Measurements from ENCODE around the gene PRMT1. TPM values are rescaled to one million over a fixed set of nuclear protein-coding genes. Genes with fewer than 3 reads are reported as not detected.

The PRMT1 gene
- total and polyA plus RNA-seq, 4 donors, result 35.1 to 67.2 (median 53.8) TPM

DNA sequence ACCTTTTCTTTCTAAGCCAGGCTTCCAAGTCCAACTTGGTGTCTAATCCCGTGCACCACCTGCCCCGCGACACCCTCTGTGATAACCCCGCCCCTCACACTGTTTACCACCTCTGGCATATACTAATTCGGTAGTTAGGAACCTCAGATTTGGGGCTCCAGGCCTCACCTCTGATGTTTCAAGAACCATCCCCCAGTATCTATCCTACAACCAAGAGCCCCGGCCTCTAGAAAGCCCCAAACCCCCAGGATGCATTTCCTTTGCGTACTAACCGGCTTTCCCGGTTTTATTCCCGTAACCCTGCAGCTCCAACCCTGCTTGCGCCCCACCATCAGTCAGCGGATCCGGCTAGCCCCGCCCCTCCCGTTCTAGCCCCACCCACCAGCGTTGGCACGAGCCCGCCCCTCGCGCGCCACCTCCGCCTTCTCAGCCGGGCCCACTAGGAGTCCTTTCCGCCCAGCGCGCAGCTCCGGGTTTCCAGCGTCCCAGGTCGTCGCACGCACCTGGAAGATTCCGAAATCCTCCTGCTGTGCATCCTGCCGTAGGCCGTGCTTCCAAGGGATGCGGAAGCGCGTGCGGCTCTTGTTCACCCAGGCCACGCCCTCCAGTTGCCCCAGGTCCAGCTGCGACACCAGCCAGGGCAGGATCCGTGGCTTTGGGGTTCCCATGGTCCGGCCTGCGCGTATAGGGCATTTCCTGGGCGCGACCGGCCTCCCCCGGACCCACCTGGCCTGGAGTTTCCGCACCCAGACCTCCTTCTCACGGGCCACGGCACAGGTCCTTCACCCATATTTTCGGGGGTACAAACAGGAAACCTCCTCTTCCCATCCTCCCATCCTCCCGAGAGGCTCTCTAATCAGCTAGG, 12.7 kb upstream of the PRMT1 start:
- TF ChIP-seq FOXA1 (IDR thresholded peaks at IDR 0.05), result no peak
- TF ChIP-seq, protein P1, sequence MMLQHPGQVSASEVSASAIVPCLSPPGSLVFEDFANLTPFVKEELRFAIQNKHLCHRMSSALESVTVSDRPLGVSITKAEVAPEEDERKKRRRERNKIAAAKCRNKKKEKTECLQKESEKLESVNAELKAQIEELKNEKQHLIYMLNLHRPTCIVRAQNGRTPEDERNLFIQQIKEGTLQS (IDR thresholded peaks at IDR 0.05), result no peak
- TF ChIP-seq RAD21 (IDR thresholded peaks at IDR 0.05), result no peak
- peak in 1 of 2 donors; percentile 48 for TF ChIP-seq GABPA (IDR thresholded peaks at IDR 0.05 in 1 of 2, conservative IDR thresholded peaks at IDR 0.05 in 1 of 2)
- TF ChIP-seq FOXA2 (IDR thresholded peaks at IDR 0.05), result no peak
- TF ChIP-seq SP1 (IDR thresholded peaks at IDR 0.05), result peak; percentile 34
- TF ChIP-seq, protein P2, sequence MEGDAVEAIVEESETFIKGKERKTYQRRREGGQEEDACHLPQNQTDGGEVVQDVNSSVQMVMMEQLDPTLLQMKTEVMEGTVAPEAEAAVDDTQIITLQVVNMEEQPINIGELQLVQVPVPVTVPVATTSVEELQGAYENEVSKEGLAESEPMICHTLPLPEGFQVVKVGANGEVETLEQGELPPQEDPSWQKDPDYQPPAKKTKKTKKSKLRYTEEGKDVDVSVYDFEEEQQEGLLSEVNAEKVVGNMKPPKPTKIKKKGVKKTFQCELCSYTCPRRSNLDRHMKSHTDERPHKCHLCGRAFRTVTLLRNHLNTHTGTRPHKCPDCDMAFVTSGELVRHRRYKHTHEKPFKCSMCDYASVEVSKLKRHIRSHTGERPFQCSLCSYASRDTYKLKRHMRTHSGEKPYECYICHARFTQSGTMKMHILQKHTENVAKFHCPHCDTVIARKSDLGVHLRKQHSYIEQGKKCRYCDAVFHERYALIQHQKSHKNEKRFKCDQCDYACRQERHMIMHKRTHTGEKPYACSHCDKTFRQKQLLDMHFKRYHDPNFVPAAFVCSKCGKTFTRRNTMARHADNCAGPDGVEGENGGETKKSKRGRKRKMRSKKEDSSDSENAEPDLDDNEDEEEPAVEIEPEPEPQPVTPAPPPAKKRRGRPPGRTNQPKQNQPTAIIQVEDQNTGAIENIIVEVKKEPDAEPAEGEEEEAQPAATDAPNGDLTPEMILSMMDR (IDR thresholded peaks at IDR 0.05; ENCODE audit: low read depth, low read length, missing input control), result peak; percentile 29
- no peak for TF ChIP-seq EGR1 (IDR thresholded peaks at IDR 0.05; ENCODE audit: low read depth in 2 of 2)
- TF ChIP-seq, protein P3, sequence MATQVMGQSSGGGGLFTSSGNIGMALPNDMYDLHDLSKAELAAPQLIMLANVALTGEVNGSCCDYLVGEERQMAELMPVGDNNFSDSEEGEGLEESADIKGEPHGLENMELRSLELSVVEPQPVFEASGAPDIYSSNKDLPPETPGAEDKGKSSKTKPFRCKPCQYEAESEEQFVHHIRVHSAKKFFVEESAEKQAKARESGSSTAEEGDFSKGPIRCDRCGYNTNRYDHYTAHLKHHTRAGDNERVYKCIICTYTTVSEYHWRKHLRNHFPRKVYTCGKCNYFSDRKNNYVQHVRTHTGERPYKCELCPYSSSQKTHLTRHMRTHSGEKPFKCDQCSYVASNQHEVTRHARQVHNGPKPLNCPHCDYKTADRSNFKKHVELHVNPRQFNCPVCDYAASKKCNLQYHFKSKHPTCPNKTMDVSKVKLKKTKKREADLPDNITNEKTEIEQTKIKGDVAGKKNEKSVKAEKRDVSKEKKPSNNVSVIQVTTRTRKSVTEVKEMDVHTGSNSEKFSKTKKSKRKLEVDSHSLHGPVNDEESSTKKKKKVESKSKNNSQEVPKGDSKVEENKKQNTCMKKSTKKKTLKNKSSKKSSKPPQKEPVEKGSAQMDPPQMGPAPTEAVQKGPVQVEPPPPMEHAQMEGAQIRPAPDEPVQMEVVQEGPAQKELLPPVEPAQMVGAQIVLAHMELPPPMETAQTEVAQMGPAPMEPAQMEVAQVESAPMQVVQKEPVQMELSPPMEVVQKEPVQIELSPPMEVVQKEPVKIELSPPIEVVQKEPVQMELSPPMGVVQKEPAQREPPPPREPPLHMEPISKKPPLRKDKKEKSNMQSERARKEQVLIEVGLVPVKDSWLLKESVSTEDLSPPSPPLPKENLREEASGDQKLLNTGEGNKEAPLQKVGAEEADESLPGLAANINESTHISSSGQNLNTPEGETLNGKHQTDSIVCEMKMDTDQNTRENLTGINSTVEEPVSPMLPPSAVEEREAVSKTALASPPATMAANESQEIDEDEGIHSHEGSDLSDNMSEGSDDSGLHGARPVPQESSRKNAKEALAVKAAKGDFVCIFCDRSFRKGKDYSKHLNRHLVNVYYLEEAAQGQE (IDR thresholded peaks at IDR 0.05), result no peak
- TF ChIP-seq JUND (IDR thresholded peaks at IDR 0.05), result no peak
- TF ChIP-seq TAF1 (conservative IDR thresholded peaks at IDR 0.05), result no peak
- TF ChIP-seq, protein P4, sequence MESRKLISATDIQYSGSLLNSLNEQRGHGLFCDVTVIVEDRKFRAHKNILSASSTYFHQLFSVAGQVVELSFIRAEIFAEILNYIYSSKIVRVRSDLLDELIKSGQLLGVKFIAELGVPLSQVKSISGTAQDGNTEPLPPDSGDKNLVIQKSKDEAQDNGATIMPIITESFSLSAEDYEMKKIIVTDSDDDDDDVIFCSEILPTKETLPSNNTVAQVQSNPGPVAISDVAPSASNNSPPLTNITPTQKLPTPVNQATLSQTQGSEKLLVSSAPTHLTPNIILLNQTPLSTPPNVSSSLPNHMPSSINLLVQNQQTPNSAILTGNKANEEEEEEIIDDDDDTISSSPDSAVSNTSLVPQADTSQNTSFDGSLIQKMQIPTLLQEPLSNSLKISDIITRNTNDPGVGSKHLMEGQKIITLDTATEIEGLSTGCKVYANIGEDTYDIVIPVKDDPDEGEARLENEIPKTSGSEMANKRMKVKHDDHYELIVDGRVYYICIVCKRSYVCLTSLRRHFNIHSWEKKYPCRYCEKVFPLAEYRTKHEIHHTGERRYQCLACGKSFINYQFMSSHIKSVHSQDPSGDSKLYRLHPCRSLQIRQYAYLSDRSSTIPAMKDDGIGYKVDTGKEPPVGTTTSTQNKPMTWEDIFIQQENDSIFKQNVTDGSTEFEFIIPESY (IDR thresholded peaks at IDR 0.05), result no peak
- TF ChIP-seq NR2F2 (IDR thresholded peaks at IDR 0.05), result no peak
- TF ChIP-seq HNF4A (conservative IDR thresholded peaks at IDR 0.05), result no peak
- no peak for TF ChIP-seq RXRA (IDR thresholded peaks at IDR 0.05)
- peak; percentile 53 for TF ChIP-seq YY1 (IDR thresholded peaks at IDR 0.05)
- TF ChIP-seq HNF4G (IDR thresholded peaks at IDR 0.05), result no peak
- TF ChIP-seq, protein P5, sequence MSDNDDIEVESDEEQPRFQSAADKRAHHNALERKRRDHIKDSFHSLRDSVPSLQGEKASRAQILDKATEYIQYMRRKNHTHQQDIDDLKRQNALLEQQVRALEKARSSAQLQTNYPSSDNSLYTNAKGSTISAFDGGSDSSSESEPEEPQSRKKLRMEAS (IDR thresholded peaks at IDR 0.05), result no peak
- Histone ChIP-seq H3K9me3 (ENCODE audit: control insufficient read depth in 4 of 4, low read length in 3 of 4) (no peaks in the 10 kb centered on the region), H3K36me3 (ENCODE audit: control insufficient read depth in 4 of 4, insufficient read depth in 3 of 4, low read depth in 1 of 4, low read length in 3 of 4) (peaks cover 8 to 27% (median 8%) of the 10 kb centered on the region in 4 donors), H3K27me3 (ENCODE audit: control insufficient read depth in 4 of 4, insufficient read depth in 4 of 4, low read length in 3 of 4) (no peaks in the 10 kb centered on the region), H3K9ac (ENCODE audit: low read depth in 1 of 2, low read length in 2 of 2) (peak overlapping the region; percentile 84 to 86), H3K4me1 (ENCODE audit: control insufficient read depth in 4 of 4, insufficient read depth in 4 of 4, low read length in 3 of 4) (peaks cover 7 to 35% (median 27%) of the 10 kb centered on the region in 4 donors), H3K27ac (ENCODE audit: low read depth in 1 of 2, low read length in 2 of 2) (peak overlapping the region; percentile 88 to 91), H3K4me3 (ENCODE audit: low read depth in 1 of 3, low read length in 3 of 3) (peak overlapping the region; percentile 66 to 91 (median 91))
- DNase-seq (ENCODE audit: low spot score), result peak; percentile 98
- under 1% methylated on average over 53 of the region's 53 CpGs for WGBS

All from liver (tissue), 9 donors.